Natural killer cell (primary cell): ENCODE measurements around the gene ZNF439. TPM values are rescaled to one million over a fixed set of nuclear protein-coding genes. Genes with fewer than 3 reads are reported as not detected.

ENCODE experiments used
- ATAC-seq, 3 donors: fragments of 150-1000 bp in 2 of 3; fragments of 200-7000 bp in 1 of 3; cut with Tn5 transposase; 1 replicate in 1 of 3; 2 replicates in 2 of 3; pipeline ENCODE4 v1.10.0; 2021; ENCODE audit warnings: mild to moderate bottlenecking in 2 of 3, moderate library complexity in 2 of 3
- DNase-seq, 2 donors: peaks; one replicate each; pipeline versions ENCODE4 v3.0.0 to v3.0.0-alpha.2; 2013 to 2021; ENCODE audit warnings: mixed read lengths in 1 of 2
- H3K27ac ChIP-seq: one replicate; pipeline ENCODE4 v1.5.1; 2013; ENCODE audit warnings: mild to moderate bottlenecking, low read length
- H3K27me3 ChIP-seq: one replicate; pipeline ENCODE4 v1.6.1; 2013; ENCODE audit warnings: low read length; ENCODE audit not compliant: control insufficient read depth, insufficient read depth
- H3K36me3 ChIP-seq: one replicate; pipeline ENCODE4 v1.6.1; 2013; ENCODE audit warnings: low read length; ENCODE audit not compliant: control insufficient read depth, insufficient read depth
- H3K4me1 ChIP-seq: one replicate; pipeline ENCODE4 v1.6.1; 2013; ENCODE audit warnings: low read length; ENCODE audit not compliant: control insufficient read depth, insufficient read depth
- H3K4me3 ChIP-seq: one replicate; pipeline ENCODE4 v1.5.1; 2013; ENCODE audit warnings: low read length
- H3K9me3 ChIP-seq: one replicate; pipeline ENCODE4 v1.6.1; 2013; ENCODE audit warnings: low read length; ENCODE audit not compliant: control insufficient read depth, insufficient read depth
- H3K27ac Mint-ChIP-seq, 2 donors: one replicate each; pipeline ENCODE4 v1.8.0; 2022; ENCODE audit warnings: mild to moderate bottlenecking in 2 of 2, mixed read lengths in 2 of 2, moderate library complexity in 1 of 2
- H3K27me3 Mint-ChIP-seq, 2 donors: one replicate each; pipeline ENCODE4 v1.8.0; 2022; ENCODE audit warnings: low read depth in 2 of 2, mixed read lengths in 2 of 2
- H3K36me3 Mint-ChIP-seq: one replicate; pipeline ENCODE4 v1.8.0; 2022; ENCODE audit warnings: mixed read lengths
- H3K4me1 Mint-ChIP-seq, 2 donors: one replicate each; pipeline ENCODE4 v1.8.0; 2022; ENCODE audit warnings: mixed read lengths in 2 of 2
- H3K4me3 Mint-ChIP-seq: one replicate; pipeline ENCODE4 v1.8.0; 2022; ENCODE audit warnings: mild to moderate bottlenecking, moderate library complexity, mixed read lengths
- H3K9me3 Mint-ChIP-seq, 2 donors: one replicate each; pipeline ENCODE4 v1.8.0; 2022; ENCODE audit warnings: mixed read lengths in 2 of 2
- CTCF ChIP-seq: fragments of 200-600 bp; IDR thresholded peaks from one replicate; pipeline ENCODE4 v1.8.0; 2022; ENCODE audit warnings: antibody characterized with exemption
- WGBS: methylation state at CpG from one replicate; pipeline ENCODE4 v1.1.7; 2013; ENCODE audit warnings: missing lambda C conversion rate; ENCODE audit not compliant: insufficient coverage; 5-methylcytosine and 5-hydroxymethylcytosine counted together
- intact Hi-C: fragments of 100-400 bp; cut with micrococcal nuclease; formaldehyde crosslinking; loops from one replicate; pipeline ENCODE4 v1.14.2; 2022
- total RNA-seq, 4 donors: library from RNA; stranded (reverse); fragments of 120-200 nt in 1 of 4; gene quantifications; one replicate each; pipeline versions ENCODE4 v1.2.3 to v1.2.4, GENCODE V29; 2013 to 2022

ZNF439 gene
- total RNA-seq, 3 donors from 2014 or later (not counting 1 experiment from before 2014, with no cell fraction given) = 9.6 to 18.4 (median 15.4) TPM

- H3K27ac ChIP-seq = no peak overlapping the region
- no peaks in the 10 kb centered on the region for H3K9me3 ChIP-seq
- intact Hi-C loops = loop anchor here (2.0 kb wide), 3 partner anchors 44 to 108 kb away; partner anchors contain the start of gene ZNF700
- TF ChIP-seq CTCF = no peak
- H3K4me3 ChIP-seq = no peak overlapping the region
- Mint-ChIP-seq H3K27ac (no peak overlapping the region), H3K36me3 (no peaks in the 10 kb centered on the region), H3K27me3 (peaks cover 0 to 8% of the 10 kb centered on the region in 2 donors), H3K9me3 (no peaks in the 10 kb centered on the region), H3K4me3 (no peak overlapping the region), H3K4me1 (peaks cover 5 to 8% of the 10 kb centered on the region in 2 donors)
- no peaks in the 10 kb centered on the region for H3K36me3 ChIP-seq
- H3K4me1 ChIP-seq = peaks cover 3% of the 10 kb centered on the region
- 92% methylated on average over 12 of the region's 12 CpGs for WGBS
- DNase-seq (no peak), ATAC-seq (no peak)
- H3K27me3 ChIP-seq = no peaks in the 10 kb centered on the region
These were observed 32.1 kb downstream of the ZNF439 start for GRCh38 chr19:11880598-11880997.

- peaks cover 3% of the 10 kb centered on the region for H3K4me1 ChIP-seq
- no peak overlapping the region for H3K27ac Mint-ChIP-seq
- TF ChIP-seq CTCF = peak; percentile 73
- peak; percentile 59 to 84 (median 82) for ATAC-seq
- H3K9me3 ChIP-seq = no peaks in the 10 kb centered on the region
- H3K36me3 Mint-ChIP-seq = no peaks in the 10 kb centered on the region
- peak; percentile 43 to 84 for DNase-seq
- H3K36me3 ChIP-seq = no peaks in the 10 kb centered on the region
- H3K27me3 Mint-ChIP-seq = peaks cover 0 to 8% of the 10 kb centered on the region in 2 donors
- no peak overlapping the region for H3K27ac ChIP-seq
- peaks cover 5 to 8% of the 10 kb centered on the region in 2 donors for H3K4me1 Mint-ChIP-seq
- no peaks in the 10 kb centered on the region for H3K9me3 Mint-ChIP-seq
- no peak overlapping the region for H3K4me3 ChIP-seq
- H3K27me3 ChIP-seq = no peaks in the 10 kb centered on the region
- intact Hi-C loops = loop anchor here (1.0 to 2.0 kb wide), 4 partner anchors 44 to 260 kb away; partner anchors contain the start of gene ZNF700
- no peak overlapping the region for H3K4me3 Mint-ChIP-seq
- WGBS = 15% methylated on average over 10 of the region's 10 CpGs
These were observed 32.8 kb downstream of the ZNF439 start for GRCh38 chr19:11881151-11881800.

- no peak overlapping the region for H3K27ac ChIP-seq
- no peak overlapping the region for H3K27ac Mint-ChIP-seq
- no peak overlapping the region for H3K4me3 ChIP-seq
- H3K4me1 Mint-ChIP-seq = peaks cover 10 to 13% of the 10 kb centered on the region in 2 donors
- no peaks in the 10 kb centered on the region for H3K27me3 ChIP-seq
- intact Hi-C loops = no loop called here
- no peaks in the 10 kb centered on the region for H3K9me3 Mint-ChIP-seq
- no peaks in the 10 kb centered on the region for H3K36me3 Mint-ChIP-seq
- DNase-seq (no peak), ATAC-seq (no peak)
- TF ChIP-seq CTCF = no peak
- peaks cover 9% of the 10 kb centered on the region for H3K4me1 ChIP-seq
- no peaks in the 10 kb centered on the region for H3K36me3 ChIP-seq
- no peaks in the 10 kb centered on the region for H3K9me3 ChIP-seq
- peaks cover 0 to 5% of the 10 kb centered on the region in 2 donors for H3K27me3 Mint-ChIP-seq
- H3K4me3 Mint-ChIP-seq = no peak overlapping the region
- WGBS = no CpG with 5 or more reads among the region's 2 CpGs
These were observed 34.1 kb downstream of the ZNF439 start for GRCh38 chr19:11882606-11883005.
